Transverse colon (tissue), 4 donors: ENCODE results near the gene TRIM54. TPM values are rescaled to one million over a fixed set of nuclear protein-coding genes. Genes with fewer than 3 reads are reported as not detected.

Source experiments
- DNase-seq: peaks from one replicate; pipeline ENCODE4 v3.0.0-alpha.2; 2019
- H3K27ac ChIP-seq, 4 donors: fragments of 200-600 bp; sonication (generic); 2 replicates each; pipeline ENCODE4 v1.5.1; 2016 to 2018; ENCODE audit warnings: inconsistent platforms in 4 of 4
- H3K27me3 ChIP-seq: fragments of 200-600 bp; sonication (generic); 2 replicates; pipeline ENCODE4 v1.5.1; 2017; ENCODE audit warnings: inconsistent platforms
- H3K36me3 ChIP-seq, 4 donors: fragments of 200-600 bp; sonication (generic); 2 replicates each; pipeline ENCODE4 v1.5.1; 2017 to 2019; ENCODE audit warnings: inconsistent platforms in 4 of 4
- H3K4me1 ChIP-seq, 4 donors: fragments of 200-600 bp; sonication (generic); 2 replicates each; pipeline ENCODE4 v1.5.1; 2017 to 2020; ENCODE audit warnings: inconsistent platforms in 4 of 4
- H3K4me3 ChIP-seq, 4 donors: fragments of 200-600 bp; sonication (generic); 1 replicate in 1 of 4; 2 replicates in 3 of 4; pipeline versions ENCODE4 v1.5.1 to v1.6.1; 2017 to 2019; ENCODE audit warnings: inconsistent platforms in 4 of 4
- H3K9me3 ChIP-seq, 2 donors: fragments of 200-600 bp; sonication (generic); 2 replicates each; pipeline ENCODE4 v1.5.1; 2017 to 2019; ENCODE audit warnings: inconsistent platforms in 2 of 2
- EP300 ChIP-seq: sonication (generic); formaldehyde crosslinking; IDR thresholded peaks from one replicate; pipeline ENCODE4 v1.6.1; 2017; ENCODE audit warnings: antibody characterized with exemption, low read depth
- POLR2A ChIP-seq: fragments of 450-650 bp; IDR thresholded peaks from one replicate; pipeline ENCODE4 v1.6.1; 2016; ENCODE audit warnings: antibody characterized with exemption, mild to moderate bottlenecking, moderate library complexity
- POLR2AphosphoS5 ChIP-seq, 3 donors: sonication (generic); formaldehyde crosslinking; IDR thresholded peaks; one replicate each; pipeline ENCODE4 v1.6.1; 2016; ENCODE audit warnings: antibody characterized with exemption in 3 of 3
- WGBS, 2 donors: methylation state at CpG; one replicate each; pipeline ENCODE4 v1.1.5; 2018; ENCODE audit warnings: low coverage in 1 of 2; 5-methylcytosine and 5-hydroxymethylcytosine counted together
- in situ Hi-C, 4 donors: fragments of 200-750 bp; cut with MboI; loops; one replicate each; pipeline versions ENCODE4 v1.15.0 to v1.15.1; 2017; ENCODE audit warnings: low sequenced_read_pairs in 3 of 4, low pct_ligation_motif_present in 1 of 4, low pct_unique_long_range_greater_than_20kb in 1 of 4
- intact Hi-C: fragments of 100-400 bp; cut with DNase I; formaldehyde crosslinking; loops from one replicate; pipeline ENCODE4 v1.15.1; 2023; ENCODE audit warnings: low total_unique reads
- total RNA-seq, 4 donors: library from RNA; depleted of rRNA; stranded (reverse); fragments of >200 nt; gene quantifications; one replicate each; pipeline ENCODE4 v1.1.0, GENCODE V29; 2016
- TF ChIP-seq, protein P1 (sequence below), 5 experiments: fragments of 200-600 bp in 3 of 5; fragments of 450-650 bp in 2 of 5; sonication (generic) in 3 of 5; IDR thresholded peaks; 1 replicate in 2 of 5; 2 replicates in 3 of 5; pipeline ENCODE4 v1.5.1; 2016 to 2017; ENCODE audit warnings: antibody characterized with exemption in 5 of 5, inconsistent platforms in 3 of 5, mild to moderate bottlenecking in 2 of 5, moderate library complexity in 1 of 5

TRIM54 gene
- total RNA-seq, 4 donors from 2014 or later: 0.40 to 1.9 (median 1.2) TPM; not detected in 1

DNA sequence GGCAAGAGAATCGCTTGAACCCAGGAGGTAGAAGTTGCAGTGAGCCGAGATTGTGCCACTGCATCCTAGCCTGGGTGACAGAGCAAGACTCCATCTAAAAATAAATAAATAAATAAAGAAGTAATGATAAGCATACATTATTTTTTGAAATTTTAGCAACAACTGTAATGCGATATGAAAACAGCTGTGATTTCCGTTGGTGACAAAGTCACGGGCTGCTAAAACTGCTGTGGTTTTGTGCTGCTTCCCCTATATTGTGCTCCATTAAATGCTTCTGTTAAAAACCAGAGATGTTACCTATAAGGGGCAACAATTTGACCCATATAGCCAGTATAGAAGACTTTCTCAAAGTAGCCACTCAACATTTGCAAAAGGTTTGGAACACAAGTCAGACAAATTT lies 8.3 kb downstream of the TRIM54 start:
- H3K36me3 ChIP-seq: no peaks in the 10 kb centered on the region
- WGBS, 2 donors: 60 to 80% methylated on average over 1 to 5 of the region's 5 CpGs
- no peak overlapping the region for H3K27ac ChIP-seq
- H3K27me3 ChIP-seq: peaks cover 47% of the 10 kb centered on the region
- intact Hi-C loops: no loop called here
- DNase-seq: no peak
- in situ Hi-C loops: loop anchor here in 3 of 4 donors (25.0 kb wide), 1 partner anchor 328 kb away; the partner anchor contains the start of gene MAPRE3 (in 3 of the 3)
- TF ChIP-seq EP300: no peak
- no peak for TF ChIP-seq POLR2A
- no peak for TF ChIP-seq POLR2AphosphoS5 (IDR thresholded peaks at IDR 0.05)
- no peaks in the 10 kb centered on the region for H3K4me1 ChIP-seq
- no peak overlapping the region for H3K4me3 ChIP-seq
- no peaks in the 10 kb centered on the region for H3K9me3 ChIP-seq

DNA sequence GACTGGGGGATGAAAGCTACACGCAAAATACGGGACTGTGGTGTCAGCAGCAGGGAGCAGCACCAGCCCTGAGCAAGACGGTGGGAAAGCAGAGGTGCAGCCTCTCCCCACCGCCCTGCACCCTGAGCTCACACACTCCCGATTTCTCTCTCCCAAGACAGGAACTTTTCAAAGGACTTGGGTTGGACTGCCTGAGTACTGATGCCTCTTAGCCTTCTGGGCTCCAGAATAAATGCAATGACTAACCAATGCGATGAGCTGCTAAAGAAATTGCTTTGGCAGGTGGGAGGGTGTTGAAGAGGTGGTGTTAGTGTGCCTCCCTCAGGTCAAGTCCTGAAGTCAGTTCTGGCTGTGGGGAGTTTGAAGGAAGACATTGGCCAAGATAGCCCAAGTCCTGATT lies 9.6 kb downstream of the TRIM54 start:
- no peak for DNase-seq
- H3K27ac ChIP-seq: no peak overlapping the region
- 50 to 53% methylated on average over 1 to 6 of the region's 6 CpGs for WGBS, 2 donors
- H3K4me3 ChIP-seq: no peak overlapping the region
- intact Hi-C loops: no loop called here
- H3K4me1 ChIP-seq: no peaks in the 10 kb centered on the region
- H3K9me3 ChIP-seq: no peaks in the 10 kb centered on the region
- in situ Hi-C loops: loop anchor here in 3 of 4 donors (25.0 kb wide), 1 partner anchor 330 kb away; the partner anchor contains the start of gene MAPRE3 (in 3 of the 3)
- H3K36me3 ChIP-seq: no peaks in the 10 kb centered on the region
- peaks cover 41% of the 10 kb centered on the region for H3K27me3 ChIP-seq
- TF ChIP-seq, protein P1, sequence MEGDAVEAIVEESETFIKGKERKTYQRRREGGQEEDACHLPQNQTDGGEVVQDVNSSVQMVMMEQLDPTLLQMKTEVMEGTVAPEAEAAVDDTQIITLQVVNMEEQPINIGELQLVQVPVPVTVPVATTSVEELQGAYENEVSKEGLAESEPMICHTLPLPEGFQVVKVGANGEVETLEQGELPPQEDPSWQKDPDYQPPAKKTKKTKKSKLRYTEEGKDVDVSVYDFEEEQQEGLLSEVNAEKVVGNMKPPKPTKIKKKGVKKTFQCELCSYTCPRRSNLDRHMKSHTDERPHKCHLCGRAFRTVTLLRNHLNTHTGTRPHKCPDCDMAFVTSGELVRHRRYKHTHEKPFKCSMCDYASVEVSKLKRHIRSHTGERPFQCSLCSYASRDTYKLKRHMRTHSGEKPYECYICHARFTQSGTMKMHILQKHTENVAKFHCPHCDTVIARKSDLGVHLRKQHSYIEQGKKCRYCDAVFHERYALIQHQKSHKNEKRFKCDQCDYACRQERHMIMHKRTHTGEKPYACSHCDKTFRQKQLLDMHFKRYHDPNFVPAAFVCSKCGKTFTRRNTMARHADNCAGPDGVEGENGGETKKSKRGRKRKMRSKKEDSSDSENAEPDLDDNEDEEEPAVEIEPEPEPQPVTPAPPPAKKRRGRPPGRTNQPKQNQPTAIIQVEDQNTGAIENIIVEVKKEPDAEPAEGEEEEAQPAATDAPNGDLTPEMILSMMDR (IDR thresholded peaks at IDR 0.05): no peak
- TF ChIP-seq EP300: no peak
- TF ChIP-seq POLR2A: no peak
- TF ChIP-seq POLR2AphosphoS5 (IDR thresholded peaks at IDR 0.05): no peak

DNA sequence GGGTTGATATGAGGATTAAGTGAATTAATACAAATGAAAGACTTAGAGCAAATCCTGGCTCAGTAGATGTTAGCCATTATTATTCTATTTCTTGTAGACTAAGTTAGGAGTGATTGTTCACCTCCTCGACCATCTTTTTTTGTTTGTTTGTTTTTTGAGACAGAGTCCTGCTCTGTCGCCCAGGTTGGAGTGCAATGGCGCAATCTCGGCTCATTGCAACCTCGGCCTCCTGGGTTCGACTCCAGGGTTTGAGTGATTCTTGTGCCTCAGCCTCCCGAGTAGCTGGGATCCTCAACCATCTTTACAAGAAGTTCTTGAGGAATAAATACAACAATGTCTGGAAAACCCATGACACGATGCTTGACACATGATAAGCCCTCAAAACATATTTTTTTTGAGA lies 12.7 kb downstream of the TRIM54 start:
- in situ Hi-C loops (loop anchor here in 3 of 4 donors (25.0 kb wide), 1 partner anchor 333 kb away; the partner anchor contains the start of gene MAPRE3 (in 3 of the 3)), intact Hi-C loops (no loop called here)
- DNase-seq: no peak
- no peak overlapping the region for H3K27ac ChIP-seq
- no peaks in the 10 kb centered on the region for H3K4me1 ChIP-seq
- no peaks in the 10 kb centered on the region for H3K36me3 ChIP-seq
- H3K4me3 ChIP-seq: no peak overlapping the region
- TF ChIP-seq EP300 (no peak), POLR2A (no peak), POLR2AphosphoS5 (IDR thresholded peaks at IDR 0.05) (no peak)
- TF ChIP-seq, protein P1 (IDR thresholded peaks at IDR 0.05): no peak
- 67 to 89% methylated on average over 1 to 8 of the region's 8 CpGs for WGBS, 2 donors
- no peaks in the 10 kb centered on the region for H3K9me3 ChIP-seq
- H3K27me3 ChIP-seq: peaks cover 24% of the 10 kb centered on the region

DNA sequence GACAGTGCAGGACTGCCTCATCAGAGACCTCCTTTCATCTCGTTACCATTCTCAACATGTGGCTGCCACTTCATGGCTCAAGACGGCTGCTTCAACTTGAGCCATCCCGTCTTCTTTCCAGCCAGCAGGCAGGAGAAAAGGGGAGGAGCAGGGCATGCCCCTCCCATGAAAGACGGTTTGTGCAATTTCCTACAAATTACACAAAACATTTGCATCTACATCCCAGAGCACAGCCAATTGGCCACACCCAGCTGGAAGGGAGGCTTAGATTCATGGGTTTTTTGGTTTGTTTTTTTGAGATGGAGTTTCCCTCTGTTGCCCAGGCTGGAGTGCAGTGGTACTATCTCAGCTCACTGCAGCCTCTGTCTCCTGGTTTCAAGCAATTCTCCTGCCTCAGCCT lies 14.3 kb downstream of the TRIM54 start:
- no peaks in the 10 kb centered on the region for H3K36me3 ChIP-seq
- H3K27ac ChIP-seq: no peak overlapping the region
- in situ Hi-C loops (loop anchor here in 3 of 4 donors (25.0 kb wide), 1 partner anchor 334 kb away; the partner anchor contains the start of gene MAPRE3 (in 3 of the 3)), intact Hi-C loops (no loop called here)
- H3K4me1 ChIP-seq: no peaks in the 10 kb centered on the region
- TF ChIP-seq, protein P1 (IDR thresholded peaks at IDR 0.05): no peak
- TF ChIP-seq EP300: no peak
- no peak for TF ChIP-seq POLR2A
- no peak for TF ChIP-seq POLR2AphosphoS5 (IDR thresholded peaks at IDR 0.05)
- WGBS, 2 donors: 47 to 56% methylated on average over 4 of the region's 4 CpGs
- H3K4me3 ChIP-seq: no peak overlapping the region
- H3K9me3 ChIP-seq: no peaks in the 10 kb centered on the region
- DNase-seq: no peak
- H3K27me3 ChIP-seq: peaks cover 8% of the 10 kb centered on the region
